DND-41 (cell line): ENCODE data around the gene CRTAC1.

Experiments
- ATAC-seq: fragments of 200-7000 bp; cut with Tn5 transposase; 3 replicates; pipeline ENCODE4 v1.9.1; 2021; ENCODE audit warnings: low read depth; ENCODE audit not compliant: insufficient read depth
- DNase-seq: peaks from one replicate; pipeline ENCODE4 v3.0.0-alpha.2; 2020
- H2AFZ ChIP-seq: 2 replicates; pipeline ENCODE4 v1.6.0; 2012; ENCODE audit warnings: low read depth, low read length
- H3K27ac ChIP-seq: 2 replicates; pipeline ENCODE4 v1.5.1; 2012; ENCODE audit warnings: low read length, inconsistent platforms
- H3K27me3 ChIP-seq: fragments of 200-600 bp; sonication (generic); 2 replicates; pipeline ENCODE4 v1.6.0; 2012; ENCODE audit warnings: low read length, mild to moderate bottlenecking, inconsistent platforms; ENCODE audit not compliant: insufficient read depth, poor library complexity
- H3K36me3 ChIP-seq: 2 replicates; pipeline ENCODE4 v1.5.1; 2012; ENCODE audit warnings: low read length, inconsistent platforms; ENCODE audit not compliant: insufficient read depth
- H3K4me1 ChIP-seq: 2 replicates; pipeline ENCODE4 v1.5.1; 2012; ENCODE audit warnings: mild to moderate bottlenecking, low read length; ENCODE audit not compliant: insufficient read depth
- H3K4me2 ChIP-seq: 2 replicates; pipeline ENCODE4 v1.6.0; 2012; ENCODE audit warnings: mild to moderate bottlenecking, moderate library complexity, low read length, inconsistent platforms; ENCODE audit not compliant: insufficient read depth
- H3K4me3 ChIP-seq, 2 experiments: fragments of 200-600 bp in 1 of 2; shearing (Covaris generic) in 1 of 2; 2 replicates each; pipeline ENCODE4 v1.5.1; 2012 to 2016; ENCODE audit warnings: inconsistent platforms in 2 of 2, low read length in 2 of 2, mild to moderate bottlenecking in 2 of 2, low read depth in 1 of 2, moderate library complexity in 1 of 2
- H3K79me2 ChIP-seq: 2 replicates; pipeline ENCODE4 v1.6.0; 2012; ENCODE audit warnings: low read length, inconsistent platforms; ENCODE audit not compliant: insufficient read depth
- H3K9ac ChIP-seq: 2 replicates; pipeline ENCODE4 v1.6.0; 2012; ENCODE audit warnings: low read depth, mild to moderate bottlenecking, inconsistent platforms, low read length, moderate library complexity
- H3K9me3 ChIP-seq: 2 replicates; pipeline ENCODE4 v1.5.1; 2012; ENCODE audit warnings: low read length, moderate library complexity, mild to moderate bottlenecking, inconsistent platforms; ENCODE audit not compliant: insufficient read depth, severe bottlenecking
- H4K20me1 ChIP-seq: 2 replicates; pipeline ENCODE4 v1.6.0; 2012; ENCODE audit warnings: low read length; ENCODE audit not compliant: insufficient read depth
- CTCF ChIP-seq: IDR thresholded peaks from 2 replicates; pipeline ENCODE4 v1.5.1; 2012; ENCODE audit warnings: borderline replicate concordance, low read length, moderate library complexity, mild to moderate bottlenecking; ENCODE audit not compliant: poor library complexity, severe bottlenecking; ENCODE audit errors: extremely low read depth
- EZH2 ChIP-seq: IDR thresholded peaks from 3 replicates; pipeline ENCODE4 v1.6.1; 2012; ENCODE audit warnings: borderline replicate concordance, low read depth, mild to moderate bottlenecking, moderate library complexity, low read length, inconsistent platforms; ENCODE audit not compliant: severe bottlenecking

CRTAC1 gene

GRCh38 chr10:97818572-97818971, 211.8 kb downstream of the CRTAC1 start:
- Histone ChIP-seq H3K36me3 (no peaks in the 10 kb centered on the region), H3K4me3 (no peak overlapping the region), H2AFZ (no peak overlapping the region), H3K9ac (no peak overlapping the region), H4K20me1 (peaks cover 3% of the 10 kb centered on the region; the same call in 1 of the 2 replicates), H3K27ac (no peak overlapping the region), H3K27me3 (peaks cover 20% of the 10 kb centered on the region), H3K4me2 (no peak overlapping the region), H3K4me1 (no peaks in the 10 kb centered on the region), H3K79me2 (no peaks in the 10 kb centered on the region), H3K9me3 (no peaks in the 10 kb centered on the region)
- no peak for TF ChIP-seq EZH2
- TF ChIP-seq CTCF = no peak
- ATAC-seq (no peak), DNase-seq (no peak)

- H3K9ac ChIP-seq = no peak overlapping the region
- H2AFZ ChIP-seq = no peak overlapping the region
- peaks cover 24% of the 10 kb centered on the region for H3K27me3 ChIP-seq
- no peak overlapping the region for H3K27ac ChIP-seq
- no peaks in the 10 kb centered on the region for H3K79me2 ChIP-seq
- ATAC-seq (no peak), DNase-seq (no peak)
- H3K9me3 ChIP-seq = no peaks in the 10 kb centered on the region
- no peaks in the 10 kb centered on the region for H3K36me3 ChIP-seq
- H3K4me2 ChIP-seq = no peak overlapping the region
- TF ChIP-seq CTCF (no peak), EZH2 (no peak)
- no peaks in the 10 kb centered on the region for H3K4me1 ChIP-seq
- H3K4me3 ChIP-seq = no peak overlapping the region
- peaks cover 3% of the 10 kb centered on the region; the same call in 1 of the 2 replicates for H4K20me1 ChIP-seq
Observed at GRCh38 chr10:97816609-97817008, 213.8 kb downstream of the CRTAC1 start.
